Activated CD4-positive, alpha-beta T cell treated with anti-CD3 and anti-CD28 coated beads, Interleukin-2, amount 10 ng/mL, durations not matched to agents 24 days and 14 days (primary cell): Measurements from ENCODE around the gene LSM14A. TPM values are rescaled to one million over a fixed set of nuclear protein-coding genes. Genes with fewer than 3 reads are reported as not detected.
A peak's percentile ranks its signal among the peaks of the same experiment; 100 is the strongest.

ENCODE experiments used
- DNase-seq: peaks from one replicate; pipeline ENCODE4 v3.0.0; 2022
- H3K27ac Mint-ChIP-seq: one replicate; pipeline ENCODE4 v1.8.0; 2022; ENCODE audit warnings: mild to moderate bottlenecking, mixed read lengths
- H3K27me3 Mint-ChIP-seq: one replicate; pipeline ENCODE4 v1.8.0; 2022; ENCODE audit warnings: mixed read lengths
- H3K36me3 Mint-ChIP-seq: one replicate; pipeline ENCODE4 v1.8.0; 2022; ENCODE audit warnings: low read depth, mild to moderate bottlenecking, mixed read lengths
- H3K4me1 Mint-ChIP-seq: one replicate; pipeline ENCODE4 v1.8.0; 2021; ENCODE audit warnings: mixed read lengths
- H3K4me3 Mint-ChIP-seq: one replicate; pipeline ENCODE4 v1.8.0; 2022; ENCODE audit warnings: mild to moderate bottlenecking, moderate library complexity, mixed read lengths
- H3K9me3 Mint-ChIP-seq: one replicate; pipeline ENCODE4 v1.8.0; 2021; ENCODE audit warnings: mixed read lengths
- intact Hi-C: fragments of 100-400 bp; cut with micrococcal nuclease; formaldehyde crosslinking; loops from one replicate; pipeline ENCODE4 v1.15.1; 2023
- total RNA-seq: library from RNA; stranded (reverse); gene quantifications from 2 replicates; pipeline ENCODE4 v1.2.3, GENCODE V29; 2022

The LSM14A gene
- total RNA-seq, 1 donor from 2014 or later, result 105 TPM

GRCh38 chr19:34269968-34270621 is 97.8 kb downstream of the LSM14A start:
- Mint-ChIP-seq H3K27me3 (no peaks in the 10 kb centered on the region), H3K27ac (peak overlapping the region; percentile 70), H3K4me1 (peaks cover 29% of the 10 kb centered on the region), H3K36me3 (peaks cover 2% of the 10 kb centered on the region), H3K9me3 (no peaks in the 10 kb centered on the region), H3K4me3 (peak overlapping the region; percentile 22)
- DNase-seq, result peak; percentile 88
- intact Hi-C loops, result no loop called here

- Mint-ChIP-seq H3K27ac (no peak overlapping the region), H3K36me3 (peaks cover 5% of the 10 kb centered on the region), H3K4me1 (peaks cover 33% of the 10 kb centered on the region), H3K4me3 (no peak overlapping the region), H3K9me3 (no peaks in the 10 kb centered on the region), H3K27me3 (no peaks in the 10 kb centered on the region)
- intact Hi-C loops, result no loop called here
- no peak for DNase-seq
Observed at GRCh38 chr19:34273121-34273520, 100.8 kb downstream of the LSM14A start.

DNA sequence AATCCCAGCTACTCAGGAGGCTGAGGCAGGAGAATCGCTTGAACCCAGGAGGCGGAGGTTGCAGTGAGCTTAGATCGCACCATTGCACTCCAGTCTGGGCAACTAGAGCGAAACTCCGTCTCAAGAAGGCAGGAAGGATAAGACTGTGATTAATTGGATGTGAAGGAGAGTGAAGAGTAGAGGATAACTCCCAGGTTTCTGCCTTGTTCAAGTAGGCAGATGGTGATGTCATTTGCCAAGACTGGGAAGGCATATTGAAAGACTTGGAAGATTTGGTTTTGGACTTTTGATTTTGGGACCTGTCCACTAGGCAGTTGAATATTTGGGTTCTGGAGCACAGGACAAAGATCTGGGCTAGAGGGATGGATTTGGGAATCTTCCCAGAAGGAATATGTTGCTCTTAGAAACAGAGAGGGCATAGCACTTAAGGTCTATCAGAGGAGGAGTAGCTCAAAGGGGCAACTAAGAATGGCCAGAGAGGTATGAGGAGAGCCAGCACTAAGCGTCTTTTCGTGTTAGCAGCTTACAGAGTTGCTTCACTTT is 102.1 kb downstream of the LSM14A start:
- H3K4me3 Mint-ChIP-seq, result no peak overlapping the region
- H3K4me1 Mint-ChIP-seq, result peaks cover 22% of the 10 kb centered on the region
- no peaks in the 10 kb centered on the region for H3K9me3 Mint-ChIP-seq
- no peak for DNase-seq
- no peak overlapping the region for H3K27ac Mint-ChIP-seq
- peaks cover 3% of the 10 kb centered on the region for H3K36me3 Mint-ChIP-seq
- no peaks in the 10 kb centered on the region for H3K27me3 Mint-ChIP-seq
- intact Hi-C loops, result no loop called here

DNA sequence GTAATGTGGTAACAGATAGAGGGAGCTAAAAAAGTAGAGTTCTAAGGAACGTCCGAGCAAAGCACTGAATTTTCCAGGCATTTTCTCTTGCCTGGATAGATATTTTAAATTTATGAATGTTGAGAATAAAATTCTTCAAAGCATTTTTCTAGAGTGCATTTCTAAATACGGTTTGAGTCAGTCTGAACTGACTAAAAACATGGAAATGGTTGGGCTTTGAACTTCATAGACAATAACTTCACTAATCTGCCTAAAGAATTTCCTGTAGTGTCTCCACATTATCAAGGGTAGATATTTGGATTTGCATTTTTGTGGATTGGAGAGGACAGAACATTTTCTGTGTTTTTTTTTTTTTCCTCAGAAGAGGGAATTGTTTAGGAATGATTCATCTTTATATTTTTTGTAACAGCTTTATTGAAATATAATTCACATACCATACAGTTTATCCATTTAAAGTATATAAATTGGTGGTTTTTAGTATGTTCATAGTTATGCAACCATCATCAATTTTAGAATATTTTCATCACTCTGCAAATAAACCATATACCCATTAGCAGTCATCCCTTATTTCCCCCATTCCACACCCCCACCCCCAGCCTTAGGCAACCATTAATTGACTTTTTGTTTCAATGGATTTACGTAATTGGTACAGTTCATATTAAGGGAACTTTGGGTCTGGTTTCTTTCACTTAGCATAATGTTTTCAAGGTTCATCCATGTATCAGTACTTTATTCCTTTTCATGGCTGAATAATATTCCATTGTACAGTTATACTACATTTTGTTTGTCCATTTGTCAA is 102.7 kb downstream of the LSM14A start:
- no peak overlapping the region for H3K4me3 Mint-ChIP-seq
- H3K36me3 Mint-ChIP-seq, result peaks cover 3% of the 10 kb centered on the region
- no peaks in the 10 kb centered on the region for H3K9me3 Mint-ChIP-seq
- H3K27ac Mint-ChIP-seq, result no peak overlapping the region
- intact Hi-C loops, result no loop called here
- H3K4me1 Mint-ChIP-seq, result peaks cover 17% of the 10 kb centered on the region
- no peaks in the 10 kb centered on the region for H3K27me3 Mint-ChIP-seq
- no peak for DNase-seq

GRCh38 chr19:34275705-34276104 is 103.4 kb downstream of the LSM14A start:
- Mint-ChIP-seq H3K4me1 (peaks cover 10% of the 10 kb centered on the region), H3K36me3 (peaks cover 3% of the 10 kb centered on the region), H3K27me3 (no peaks in the 10 kb centered on the region), H3K4me3 (no peak overlapping the region), H3K27ac (no peak overlapping the region), H3K9me3 (no peaks in the 10 kb centered on the region)
- intact Hi-C loops, result no loop called here
- DNase-seq, result no peak

- DNase-seq, result no peak
- H3K4me1 Mint-ChIP-seq, result peaks cover 9% of the 10 kb centered on the region
- intact Hi-C loops, result no loop called here
- H3K36me3 Mint-ChIP-seq, result peaks cover 3% of the 10 kb centered on the region
- H3K27ac Mint-ChIP-seq, result no peak overlapping the region
- no peaks in the 10 kb centered on the region for H3K27me3 Mint-ChIP-seq
- no peaks in the 10 kb centered on the region for H3K9me3 Mint-ChIP-seq
- H3K4me3 Mint-ChIP-seq, result no peak overlapping the region
Observed at GRCh38 chr19:34276614-34277013, 104.3 kb downstream of the LSM14A start.

DNA sequence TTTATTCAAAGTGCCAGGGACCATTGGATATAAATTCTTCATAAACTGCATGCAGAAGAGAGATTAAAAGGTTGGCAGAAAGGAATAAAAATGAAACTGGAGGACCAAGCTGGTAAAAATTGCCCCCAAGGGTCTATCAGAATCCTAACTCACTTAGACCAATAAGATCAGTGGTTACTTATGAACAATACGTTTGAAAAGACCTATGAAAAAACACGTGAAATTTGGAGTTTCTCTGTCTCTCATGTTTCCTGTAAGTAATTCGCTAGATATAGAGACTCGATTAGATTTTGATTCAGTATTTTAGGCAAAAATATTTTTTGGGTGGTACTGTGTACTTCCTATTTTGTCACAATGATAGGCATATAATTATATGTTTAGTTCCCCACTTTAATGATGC is 104.9 kb downstream of the LSM14A start:
- DNase-seq, result no peak
- H3K9me3 Mint-ChIP-seq, result no peaks in the 10 kb centered on the region
- no peak overlapping the region for H3K4me3 Mint-ChIP-seq
- peaks cover 9% of the 10 kb centered on the region for H3K4me1 Mint-ChIP-seq
- intact Hi-C loops, result no loop called here
- H3K27ac Mint-ChIP-seq, result no peak overlapping the region
- H3K36me3 Mint-ChIP-seq, result peaks cover 3% of the 10 kb centered on the region
- H3K27me3 Mint-ChIP-seq, result no peaks in the 10 kb centered on the region

DNA sequence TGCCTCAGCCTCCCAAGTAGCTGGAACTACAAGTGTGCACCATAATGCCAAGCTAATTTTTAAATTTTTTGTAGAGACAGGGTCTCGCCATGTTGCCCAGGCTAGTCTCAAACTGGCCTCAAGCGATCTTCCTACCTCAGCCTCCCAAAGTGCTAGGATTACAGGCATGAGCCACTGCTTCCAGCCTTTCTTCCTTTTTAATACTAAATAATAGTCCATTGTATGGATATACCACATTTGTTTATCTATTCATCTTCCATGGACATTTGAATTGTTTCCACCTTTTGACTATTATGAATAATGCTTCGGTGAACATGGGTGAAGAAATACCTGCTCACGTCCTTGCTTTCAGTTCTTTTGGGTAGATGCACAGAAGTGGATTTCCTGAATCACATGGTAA is 106.5 kb downstream of the LSM14A start:
- Mint-ChIP-seq H3K4me3 (no peak overlapping the region), H3K9me3 (no peaks in the 10 kb centered on the region), H3K27ac (no peak overlapping the region), H3K27me3 (no peaks in the 10 kb centered on the region), H3K4me1 (peaks cover 9% of the 10 kb centered on the region), H3K36me3 (peaks cover 3% of the 10 kb centered on the region)
- intact Hi-C loops, result no loop called here
- no peak for DNase-seq

Other genes starting within 250 kb of the LSM14A start
- 9.8 and 12.0 TPM in 2 replicates for gene GARRE1, start 82.0 kb downstream of the LSM14A start, total RNA-seq
- gene GPI, start 192.7 kb downstream of the LSM14A start, total RNA-seq, result 592 and 598 TPM in 2 replicates
- 44.4 and 50.8 TPM in 2 replicates for gene PDCD2L, start 231.9 kb downstream of the LSM14A start, total RNA-seq